HG02840 (cell line): ENCODE results near the gene RNF224.
A peak's percentile ranks its signal among the peaks of the same experiment; 100 is the strongest.

Source experiments
- ATAC-seq: cut with Tn5 transposase; IDR thresholded peaks from one replicate; pipeline ENCODE4 v1.9.1; 2021; ENCODE audit warnings: mild to moderate bottlenecking, moderate library complexity, moderate number of reproducible peaks; ENCODE audit not compliant: unreplicated experiment, low FRiP score

Gene RNF224

DNA sequence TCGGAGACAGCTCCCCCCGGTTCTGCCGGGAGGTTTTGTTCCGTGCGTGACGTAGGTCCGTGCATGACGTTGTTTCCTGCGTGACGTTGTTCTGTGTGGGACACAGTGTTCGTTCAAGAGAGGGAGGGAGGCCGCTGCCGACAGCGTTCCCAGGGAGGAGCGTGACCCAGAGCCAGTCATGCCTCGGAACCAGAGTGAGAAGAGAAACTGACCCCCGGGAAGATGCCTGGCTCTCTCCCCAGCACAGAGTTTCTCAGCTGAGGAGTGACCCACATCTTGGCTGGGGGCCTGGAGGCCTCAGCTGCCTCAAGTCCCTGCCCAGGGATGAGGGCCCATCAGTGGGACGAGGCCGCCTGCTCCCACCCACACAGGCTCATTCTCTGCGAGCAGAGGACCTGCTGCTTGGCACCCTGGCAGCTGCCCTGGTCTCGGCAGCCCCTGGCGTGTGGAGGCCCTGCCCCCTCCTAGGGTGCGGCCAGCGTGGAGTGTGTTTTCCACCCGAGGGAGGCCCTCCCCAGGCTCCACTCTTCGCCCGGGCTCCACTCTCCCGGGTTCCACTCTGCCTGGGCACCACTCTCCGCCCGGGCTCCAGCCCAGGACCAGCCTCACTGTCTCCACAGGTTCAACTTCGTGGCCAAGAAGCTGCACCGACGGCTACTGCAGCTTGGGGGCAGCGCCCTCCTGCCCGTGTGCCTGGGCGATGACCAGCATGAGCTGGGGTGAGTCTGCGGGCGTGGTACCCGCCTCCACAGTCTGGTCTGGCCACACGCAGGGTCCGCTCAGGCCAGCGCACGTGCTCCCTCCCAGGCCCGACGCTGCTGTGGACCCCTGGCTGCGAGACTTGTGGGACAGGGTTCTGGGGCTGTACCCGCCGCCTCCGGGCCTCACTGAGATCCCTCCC, 13.9 kb upstream of the RNF224 start:
- no peak for ATAC-seq

GRCh38 chr9:137214620-137215019, 12.7 kb upstream of the RNF224 start:
- no peak for ATAC-seq

DNA sequence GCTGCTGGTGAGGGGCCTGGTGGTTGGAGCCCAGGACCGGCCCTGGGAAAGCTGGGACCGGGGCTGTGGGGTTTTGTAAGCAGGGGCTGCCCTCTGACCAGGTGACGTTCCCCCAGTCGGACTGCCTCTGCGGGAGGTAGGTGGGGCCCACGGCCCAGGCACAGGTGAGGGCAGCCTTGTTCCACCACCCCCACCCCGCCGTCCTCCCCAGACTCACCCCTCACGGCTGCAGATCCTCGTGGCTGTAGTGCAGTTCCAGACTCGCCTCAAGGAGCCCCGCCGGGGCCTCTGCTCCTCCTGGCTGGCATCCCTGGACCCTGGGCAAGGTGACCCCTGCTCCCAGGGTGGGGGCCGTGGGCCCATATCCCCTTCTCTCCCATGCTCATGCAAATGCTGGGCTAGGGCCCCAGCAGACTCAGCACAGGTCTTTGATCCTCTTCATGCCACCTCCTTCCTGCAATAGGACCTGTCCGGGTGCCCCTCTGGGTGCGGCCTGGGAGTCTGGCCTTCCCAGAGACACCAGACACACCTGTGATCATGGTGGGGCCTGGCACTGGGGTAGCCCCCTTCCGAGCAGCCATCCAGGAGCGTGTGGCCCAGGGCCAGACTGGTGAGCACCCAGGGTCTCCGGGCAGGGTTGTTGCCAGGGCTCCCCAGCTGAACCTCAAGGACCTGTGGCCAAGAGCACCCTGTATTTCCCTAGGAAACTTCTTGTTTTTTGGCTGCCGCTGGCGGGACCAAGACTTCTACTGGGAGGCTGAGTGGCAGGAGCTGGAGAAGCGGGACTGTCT, 11.9 kb upstream of the RNF224 start:
- no peak for ATAC-seq

GRCh38 chr9:137216188-137216965, 10.9 kb upstream of the RNF224 start:
- no peak for ATAC-seq

DNA sequence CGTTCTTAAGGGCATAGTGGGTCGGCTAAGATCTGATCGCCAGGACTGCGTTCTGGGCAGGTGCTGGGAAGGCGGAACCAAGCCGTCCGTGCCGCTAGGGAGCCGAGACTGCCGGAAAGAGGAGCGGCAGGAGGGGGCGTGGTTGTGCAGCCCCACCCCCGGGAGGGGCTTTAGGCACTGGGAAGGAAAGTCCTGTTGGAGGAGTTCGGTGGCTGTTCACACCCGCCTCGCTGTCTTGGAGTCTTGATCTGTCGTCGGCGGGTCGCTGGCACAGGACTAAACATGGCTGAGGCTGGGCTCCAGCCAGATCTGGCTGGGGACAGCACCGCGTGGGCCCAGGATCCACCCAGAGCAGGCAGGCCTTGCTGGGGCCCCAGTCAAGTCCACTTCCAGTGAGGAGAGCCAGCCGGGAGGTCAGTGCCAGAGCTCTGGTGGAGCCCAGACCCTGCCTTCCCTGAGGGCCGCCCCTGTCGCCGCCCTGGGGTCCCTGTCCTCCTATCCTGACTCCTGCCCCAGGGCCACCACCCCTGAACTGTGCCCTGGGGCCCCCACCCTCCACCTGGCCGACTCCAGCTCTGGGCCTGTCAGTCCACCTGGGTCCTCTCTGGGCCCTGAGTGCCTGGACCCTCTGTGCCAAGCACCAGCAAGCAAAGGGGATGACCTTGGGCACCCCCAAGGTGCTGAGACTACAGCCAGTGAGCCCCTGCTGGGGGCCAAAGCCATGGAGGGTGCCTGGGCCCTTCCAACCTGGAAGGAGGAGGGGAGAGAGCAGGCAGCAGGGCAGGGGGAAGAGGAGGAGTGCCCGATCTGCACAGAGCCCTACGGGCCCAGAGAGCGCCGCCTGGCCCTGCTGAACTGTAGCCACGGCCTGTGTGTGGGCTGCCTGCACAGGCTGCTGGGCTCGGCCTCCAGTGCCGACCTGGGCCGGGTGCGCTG, 9.8 kb upstream of the RNF224 start:
- ATAC-seq, result no peak

GRCh38 chr9:137218212-137218753, 9.0 kb upstream of the RNF224 start:
- ATAC-seq, result no peak

GRCh38 chr9:137218754-137219271, 8.5 kb upstream of the RNF224 start:
- no peak for ATAC-seq

- ATAC-seq, result no peak
Measured at GRCh38 chr9:137219757-137220316, 7.5 kb upstream of the RNF224 start.

DNA sequence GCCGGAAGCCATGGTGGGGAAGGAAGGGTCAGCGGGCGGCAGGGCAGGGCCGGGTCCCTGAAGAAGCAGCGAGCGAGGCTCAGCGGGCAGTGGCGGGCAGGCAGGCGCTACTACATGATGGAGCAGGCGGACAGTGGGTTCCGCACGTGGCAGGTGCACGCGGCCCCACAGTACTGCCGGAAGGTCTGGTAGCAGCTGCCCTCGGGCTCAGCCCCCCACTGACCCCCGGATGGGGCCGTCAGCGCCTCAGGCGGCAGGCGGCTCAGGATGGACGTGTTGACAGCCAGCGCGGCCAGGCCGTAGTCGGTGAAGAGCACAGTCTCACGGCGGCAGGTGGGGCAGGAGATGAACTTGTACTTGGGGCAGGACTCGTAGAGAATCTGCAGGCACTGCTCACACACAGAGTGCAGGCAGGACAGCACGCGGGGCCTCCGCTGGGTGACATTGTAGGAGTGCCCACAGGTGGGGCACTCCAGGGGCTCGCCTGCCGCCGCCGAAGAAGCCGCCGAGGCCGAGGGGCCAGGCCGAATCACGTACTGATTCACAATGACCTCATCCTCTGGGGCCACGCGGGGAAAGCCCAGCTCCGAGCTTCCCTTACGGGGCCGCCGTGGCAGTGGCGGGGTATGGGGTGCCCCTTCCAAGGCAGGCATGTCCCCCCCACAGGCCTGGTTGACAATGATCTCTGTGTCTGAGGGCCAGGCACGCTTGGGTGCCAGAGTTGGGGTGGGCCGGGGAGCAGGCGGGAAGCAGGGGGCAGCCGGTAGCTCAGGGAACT, 6.8 kb upstream of the RNF224 start:
- no peak for ATAC-seq

DNA sequence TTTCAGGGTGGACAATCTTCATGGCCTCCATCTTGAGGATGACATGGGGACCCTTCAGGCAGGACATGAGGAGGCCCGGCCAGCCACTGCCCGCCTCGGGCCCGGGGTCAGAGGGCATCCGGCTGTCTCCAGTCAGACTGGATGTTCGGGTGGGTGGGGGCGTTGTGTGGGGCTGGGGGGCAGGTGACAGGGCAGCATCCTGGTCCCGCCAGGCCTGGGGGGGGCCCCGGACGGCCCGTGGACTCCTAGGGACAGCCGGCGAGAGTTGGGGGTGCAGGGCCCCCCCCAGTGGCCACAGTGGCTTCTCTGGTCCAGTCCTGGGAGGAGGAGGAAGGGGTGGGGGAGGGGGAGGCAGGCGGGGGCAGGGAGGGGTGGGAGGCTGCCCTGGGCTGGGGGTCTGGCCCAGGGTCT, 6.2 kb upstream of the RNF224 start:
- ATAC-seq, result no peak

DNA sequence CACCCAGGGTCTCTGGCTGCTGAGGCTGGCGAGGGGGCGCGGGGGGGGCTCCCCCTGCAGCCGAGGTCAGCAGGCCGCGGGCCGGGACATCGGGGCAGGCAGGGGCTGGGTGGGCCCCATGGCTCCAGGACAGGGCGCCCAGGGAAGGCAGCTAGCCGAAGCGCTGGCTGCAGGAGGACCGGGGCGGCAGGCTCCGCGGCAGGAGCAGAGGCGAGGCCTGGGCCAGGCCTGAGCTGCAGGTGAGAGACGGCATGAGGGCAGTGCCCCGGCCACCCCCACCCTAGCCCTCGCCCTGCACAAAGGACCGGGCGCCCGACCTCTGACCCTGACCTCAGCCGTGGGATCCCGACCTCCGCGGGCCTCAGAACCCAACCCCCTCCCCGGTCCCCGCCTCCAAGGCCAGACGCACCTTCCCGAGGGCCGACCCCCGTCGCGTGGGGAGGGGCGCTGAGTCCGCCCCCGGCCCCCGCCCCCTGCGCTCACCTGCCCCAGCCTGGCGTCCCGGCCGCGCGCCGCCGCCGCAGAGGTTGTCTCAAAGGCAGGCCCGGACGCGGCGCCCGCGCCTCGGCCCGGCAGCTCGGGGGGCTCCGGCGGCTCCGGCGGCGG, 5.7 kb upstream of the RNF224 start:
- ATAC-seq, result no peak

- peak; percentile 1 for ATAC-seq
Measured at GRCh38 chr9:137222190-137223077, 4.9 kb upstream of the RNF224 start, which contains the start of gene RNF208. RNF208 (minus strand) TSS chr9:137222240; CDS start chr9:137221212, 1,028 bp downstream.

DNA sequence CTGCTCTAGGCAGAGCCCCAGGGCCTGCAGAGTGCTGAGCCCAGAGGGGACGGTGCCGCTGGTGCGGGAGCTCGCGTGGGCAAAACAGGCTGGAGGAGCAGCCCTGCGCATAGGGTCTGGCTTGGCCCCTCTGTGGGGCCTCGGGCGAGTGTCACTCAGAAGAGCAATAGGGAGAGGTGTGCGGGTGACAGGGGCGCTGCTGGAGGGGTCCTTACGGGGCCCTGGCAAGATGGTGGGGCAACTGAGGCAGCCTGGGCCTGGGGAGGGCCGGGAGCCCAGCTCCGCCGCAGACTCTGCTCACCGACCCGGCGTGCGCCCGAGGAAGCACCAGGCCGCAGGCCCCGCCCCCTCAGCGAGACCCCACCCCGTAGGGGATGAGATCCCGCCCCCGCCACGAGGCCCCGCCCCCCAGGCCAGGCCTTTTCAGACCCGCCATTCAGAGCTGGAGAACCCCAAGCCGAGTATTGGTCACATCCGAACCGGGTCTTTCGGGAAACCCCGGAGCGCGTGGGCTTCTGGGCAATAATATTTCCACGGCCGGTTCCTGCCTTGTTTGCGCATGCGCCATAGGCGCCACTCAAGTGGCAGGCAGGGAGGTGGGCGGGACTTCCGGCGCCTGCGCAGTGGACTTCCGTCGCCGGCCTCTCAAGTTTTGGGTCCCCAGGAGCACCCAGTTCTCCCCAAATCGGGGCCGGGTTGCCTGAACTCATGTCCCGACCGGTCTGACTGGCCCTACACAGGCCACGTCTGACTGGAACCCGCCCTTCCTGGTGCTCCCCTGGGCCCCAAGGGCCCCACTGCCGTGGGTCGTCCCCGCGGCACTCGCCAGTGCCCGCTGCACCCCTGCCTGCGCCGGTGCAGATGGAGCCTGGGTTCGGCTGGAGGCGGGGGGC, 4.0 kb upstream of the RNF224 start:
- ATAC-seq, result peak; percentile 84

DNA sequence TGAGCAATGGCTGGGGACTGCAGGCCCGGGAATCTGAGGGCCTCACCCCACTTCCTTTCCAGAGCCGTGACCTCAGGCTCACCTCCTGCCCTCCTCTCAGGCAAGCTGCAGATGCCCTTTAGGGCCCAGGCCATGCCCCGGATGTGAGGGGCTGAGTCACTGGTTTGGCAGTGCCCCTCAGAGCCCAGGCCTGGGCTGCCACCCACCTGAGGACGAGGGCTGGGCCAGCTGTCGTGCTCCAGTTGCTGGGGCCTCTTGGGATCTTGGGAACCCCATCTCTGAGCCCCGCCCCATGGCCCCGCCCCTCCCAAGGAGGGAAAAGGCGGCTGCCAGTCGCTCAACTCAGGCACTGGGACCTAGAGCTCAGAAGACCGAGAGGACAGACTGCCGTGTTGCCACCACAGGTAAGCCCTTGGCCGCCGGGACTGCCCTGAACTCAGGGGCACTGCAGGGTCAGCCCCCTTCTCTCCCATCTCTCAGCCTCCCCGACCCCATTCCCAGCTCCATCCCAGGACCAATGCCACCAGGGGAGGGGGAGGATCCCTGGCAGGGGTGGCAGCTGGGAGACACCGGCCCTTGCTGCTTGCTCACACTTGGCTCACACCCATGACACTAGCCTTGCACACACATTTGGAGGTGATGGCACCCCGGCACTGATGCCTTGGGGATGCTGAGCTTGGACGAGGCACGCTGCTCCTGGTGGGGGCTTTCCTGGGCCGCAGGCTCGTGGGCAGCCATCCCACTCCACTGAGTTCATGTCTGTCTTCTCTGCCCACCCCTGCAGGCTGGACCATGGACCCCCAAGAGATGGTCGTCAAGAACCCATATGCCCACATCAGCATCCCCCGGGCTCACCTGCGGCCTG, 2.2 kb upstream of the RNF224 start, which contains the start of gene CYSRT1:
Gene CYSRT1 (plus strand): TSS at position 345 of the 865 bp plus-strand sequence. CDS start 448 bp downstream, at position 793.
- no peak for ATAC-seq
